IPS-11a (cell line): ENCODE data around the gene U2AF2.

Experiments used
- H3K4me3 ChIP-seq: one replicate; pipeline ENCODE4 v1.5.1; 2013; ENCODE audit warnings: low read depth, low read length, control low read depth

The U2AF2 gene

DNA sequence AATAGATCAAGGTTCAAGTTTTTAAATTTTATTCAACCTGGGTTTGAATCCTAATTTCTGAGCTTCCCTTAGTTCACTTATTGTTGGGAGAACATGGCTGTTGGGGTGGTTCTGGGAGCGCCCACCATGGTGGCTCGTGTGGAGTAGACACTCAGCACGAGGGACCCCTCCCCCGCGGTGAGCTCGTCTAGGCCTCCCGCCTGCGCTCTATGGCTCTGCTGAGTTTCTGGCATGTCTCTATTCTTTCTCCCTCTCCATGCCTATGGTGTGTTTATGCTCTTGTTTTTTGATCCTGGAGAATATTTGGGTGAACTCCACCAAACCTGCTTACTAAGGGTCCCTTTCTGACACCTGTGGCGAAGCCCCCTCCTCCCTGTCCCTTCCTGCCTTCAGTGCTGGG is 18.6 kb downstream of the U2AF2 start:
- no peak overlapping the region for H3K4me3 ChIP-seq

DNA sequence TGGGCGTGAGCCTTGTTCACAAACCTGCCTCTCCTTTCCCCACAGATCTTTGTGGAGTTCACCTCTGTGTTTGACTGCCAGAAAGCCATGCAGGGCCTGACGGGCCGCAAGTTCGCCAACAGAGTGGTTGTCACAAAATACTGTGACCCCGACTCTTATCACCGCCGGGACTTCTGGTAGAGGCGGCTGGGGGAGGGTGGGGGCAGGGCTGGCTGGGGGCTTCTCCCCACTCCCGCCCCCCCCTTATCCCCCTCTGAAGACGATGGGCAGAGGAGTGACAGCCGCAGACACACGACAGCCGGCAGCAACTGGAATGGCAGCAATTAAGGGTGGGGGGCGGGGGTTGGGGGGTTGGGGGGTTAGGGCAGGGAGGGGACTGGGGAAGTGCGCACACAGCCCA is 19.1 kb downstream of the U2AF2 start:
- H3K4me3 ChIP-seq = no peak overlapping the region

DNA sequence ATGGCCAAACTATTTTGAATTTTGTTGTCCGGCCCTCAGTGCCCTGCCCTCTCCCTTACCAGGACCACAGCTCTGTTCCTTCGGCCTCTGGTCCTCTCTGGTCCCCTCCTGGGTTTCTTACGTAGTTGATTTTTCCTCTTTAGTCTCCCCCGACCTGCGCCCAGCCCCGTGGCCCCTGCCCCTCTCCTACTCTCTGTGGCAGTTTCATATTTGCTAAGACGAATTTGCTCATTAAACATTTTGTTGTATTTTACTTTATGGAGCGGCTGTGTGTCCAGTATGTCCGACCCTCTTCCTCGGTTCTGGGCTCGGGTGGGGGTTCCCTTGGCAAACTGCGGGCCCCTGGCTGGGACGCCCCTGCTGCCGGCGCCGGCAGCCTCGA is 19.6 kb downstream of the U2AF2 start:
- peak overlapping the region; percentile 94 for H3K4me3 ChIP-seq

DNA sequence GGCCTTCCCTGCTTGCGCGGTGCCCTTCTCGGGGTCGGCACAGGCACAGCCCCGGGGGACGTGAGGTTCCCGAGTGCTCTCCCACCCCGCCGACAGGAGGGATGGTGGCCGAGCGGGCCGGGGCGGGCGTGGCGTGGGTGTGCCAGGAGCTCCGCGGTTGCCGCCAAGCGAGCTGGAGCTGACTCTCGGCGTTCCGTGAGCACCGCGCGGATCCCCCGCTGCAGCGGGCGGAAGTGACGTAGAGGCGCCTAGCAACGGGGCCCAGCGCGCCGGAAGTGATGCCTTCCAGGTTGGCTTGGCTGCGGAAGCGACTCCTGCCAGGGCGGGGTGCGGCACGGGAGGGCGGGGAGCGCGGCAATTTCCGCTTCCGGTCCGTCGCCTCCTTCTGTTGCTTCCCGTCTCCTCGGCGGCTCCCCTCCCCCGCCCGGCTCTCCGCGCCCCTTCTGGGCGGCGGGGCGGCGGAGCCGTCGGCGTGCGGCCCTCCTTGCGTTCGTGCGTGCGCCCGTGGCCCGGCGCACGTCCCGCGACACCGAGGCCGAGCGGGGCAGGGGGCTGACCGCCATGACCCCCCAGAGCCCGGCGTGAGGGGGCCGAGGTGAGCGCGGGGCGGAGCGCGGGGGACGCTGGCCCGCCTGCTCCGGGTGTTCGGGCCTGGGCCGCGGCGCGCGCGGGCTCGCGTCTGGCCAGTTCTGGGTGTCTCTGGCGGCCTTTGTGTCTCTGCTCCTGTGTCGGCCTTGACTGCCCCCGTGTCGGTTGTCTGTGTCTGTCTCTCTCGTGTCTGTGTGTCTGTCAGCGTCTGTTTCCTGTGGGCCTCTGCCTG is 20.2 kb downstream of the U2AF2 start, which contains the start of gene EPN1:
TSS of gene EPN1 (plus strand) at position 386 of the 820 bp plus-strand sequence. CDS start 3,402 bp downstream, outside the sequence.
- H3K4me3 ChIP-seq = peak within 1 kb of the TSS; percentile 94

DNA sequence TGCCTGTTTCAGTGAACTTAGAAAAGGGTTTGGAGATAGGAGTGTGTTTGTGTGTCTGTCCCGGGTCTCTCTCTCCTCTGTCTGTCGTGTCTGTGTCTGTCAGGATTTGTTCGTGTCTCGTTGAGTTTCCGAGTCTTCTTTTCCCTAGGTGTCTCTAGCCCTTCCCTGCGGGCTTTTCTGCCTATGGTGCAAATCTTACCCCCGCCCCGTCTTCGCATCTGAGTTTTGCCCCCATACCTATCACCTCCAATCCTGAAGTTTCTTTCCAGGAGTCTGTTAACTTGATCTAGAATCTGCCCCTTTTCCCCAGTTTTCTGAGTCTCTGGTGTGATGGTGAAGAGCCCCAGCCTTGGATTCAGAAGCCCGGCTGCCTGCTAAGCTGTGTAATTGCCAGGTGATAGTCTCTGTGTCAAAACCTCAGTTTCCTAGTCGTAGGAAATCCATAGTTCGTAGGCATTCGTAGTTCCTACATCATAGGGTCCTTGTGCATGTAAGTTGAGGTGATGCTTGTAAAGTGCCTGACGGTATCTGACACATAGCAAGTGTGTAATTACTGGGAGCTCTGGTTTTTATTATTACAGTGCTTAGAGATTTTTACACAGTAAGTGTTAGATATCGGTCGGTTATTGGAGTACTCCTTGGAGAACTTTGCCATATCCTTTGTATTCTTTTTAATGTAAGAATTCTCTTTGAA is 21.0 kb downstream of the U2AF2 start:
- peak overlapping the region; percentile 94 for H3K4me3 ChIP-seq

DNA sequence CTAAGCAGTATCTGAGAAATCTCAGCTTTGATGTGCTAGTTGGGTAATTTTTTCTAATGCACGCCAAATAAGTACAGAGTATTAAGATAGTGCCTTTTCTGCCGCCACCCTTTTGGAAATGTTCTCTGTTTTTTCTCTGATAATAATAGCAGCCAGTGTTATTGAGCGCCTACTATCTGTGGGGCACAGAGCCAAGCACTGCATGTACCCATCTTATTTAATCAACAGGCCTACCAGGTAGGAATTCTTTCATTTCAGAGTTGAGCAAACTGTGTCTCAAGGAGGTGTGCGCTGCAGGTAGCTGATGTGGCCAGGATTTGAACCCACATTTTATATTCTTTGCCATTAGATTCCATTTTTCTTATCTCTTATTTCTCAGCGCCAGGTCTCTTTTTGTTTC is 21.5 kb downstream of the U2AF2 start:
- no peak overlapping the region for H3K4me3 ChIP-seq

DNA sequence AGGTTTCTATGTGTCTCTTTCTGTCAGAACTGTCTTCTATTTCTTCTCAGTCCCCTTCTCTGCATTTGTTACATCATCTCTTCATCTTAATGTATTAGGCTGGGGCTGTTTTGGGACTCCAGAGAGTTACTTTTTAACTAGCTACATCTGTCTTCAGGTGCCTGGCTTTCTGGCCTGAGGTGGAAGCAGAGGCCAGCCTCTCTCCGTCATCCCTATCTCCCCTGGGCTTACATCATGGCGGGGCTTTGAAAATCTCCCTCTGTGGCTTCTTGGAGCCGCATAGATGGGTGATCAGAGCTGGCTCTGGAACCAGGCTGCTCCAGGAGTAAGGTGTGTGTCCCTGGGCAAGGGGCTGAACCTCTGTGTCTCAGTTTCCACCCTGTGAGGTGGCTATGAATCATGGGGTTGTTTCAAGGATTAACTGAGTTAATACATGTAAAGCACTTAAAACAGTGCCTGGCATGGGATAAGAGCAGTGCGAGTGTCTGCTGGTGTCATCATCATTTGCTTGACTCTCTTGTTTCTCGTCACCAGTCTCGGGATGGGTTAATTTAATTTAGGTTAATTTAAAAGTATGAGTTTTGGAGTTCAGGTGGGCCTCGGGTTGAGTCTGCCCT is 22.2 kb downstream of the U2AF2 start:
- H3K4me3 ChIP-seq = no peak overlapping the region

DNA sequence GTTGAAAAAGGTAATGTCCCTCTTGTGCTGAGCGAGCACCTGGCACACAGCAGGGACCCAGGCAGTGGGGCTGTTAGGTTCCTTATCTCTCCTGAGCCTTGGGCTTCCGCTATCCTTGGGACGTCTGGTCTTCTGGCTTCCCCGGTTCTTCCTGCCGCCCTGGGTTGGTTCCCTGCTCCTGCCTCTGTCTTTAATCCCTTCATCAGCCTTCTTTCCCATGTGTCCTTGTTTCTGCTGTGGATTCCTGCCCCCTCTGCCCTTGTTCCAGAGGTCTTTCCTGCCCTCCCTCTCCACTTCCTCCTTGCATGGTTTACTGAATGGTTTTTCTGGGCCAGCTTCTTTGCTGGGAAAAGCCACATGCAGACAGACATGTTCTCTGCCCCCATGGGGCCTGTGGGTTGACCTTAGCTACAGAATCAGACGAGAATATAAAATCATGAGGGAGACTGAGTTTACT is 22.8 kb downstream of the U2AF2 start:
- H3K4me3 ChIP-seq = no peak overlapping the region

DNA sequence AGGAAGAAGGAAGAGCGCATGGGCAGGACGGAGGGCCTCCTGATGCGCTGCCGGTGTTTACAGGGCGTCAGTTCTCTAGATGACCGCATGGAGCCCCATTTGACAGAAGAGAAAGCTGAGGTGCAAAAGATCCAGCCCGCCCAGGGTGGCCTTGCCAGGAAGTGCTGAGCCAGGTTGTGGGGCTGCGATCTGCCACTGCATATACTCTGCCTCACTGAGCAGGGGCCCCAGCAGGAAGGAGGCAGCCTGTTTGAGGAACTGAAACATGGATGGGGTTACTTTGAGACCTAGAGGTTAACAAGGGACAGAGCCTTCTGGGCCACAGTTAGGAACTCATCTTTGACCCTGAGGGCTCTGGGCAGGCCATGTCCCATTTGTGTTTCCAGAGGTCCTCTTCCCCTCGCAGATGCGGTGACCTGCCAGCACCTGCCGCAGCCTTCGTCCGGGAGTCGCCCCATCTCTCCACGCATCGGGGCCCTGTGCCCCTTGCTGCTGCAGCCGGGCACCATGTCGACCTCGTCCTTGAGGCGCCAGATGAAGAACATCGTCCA is 23.4 kb downstream of the U2AF2 start:
- H3K4me3 ChIP-seq = no peak overlapping the region

DNA sequence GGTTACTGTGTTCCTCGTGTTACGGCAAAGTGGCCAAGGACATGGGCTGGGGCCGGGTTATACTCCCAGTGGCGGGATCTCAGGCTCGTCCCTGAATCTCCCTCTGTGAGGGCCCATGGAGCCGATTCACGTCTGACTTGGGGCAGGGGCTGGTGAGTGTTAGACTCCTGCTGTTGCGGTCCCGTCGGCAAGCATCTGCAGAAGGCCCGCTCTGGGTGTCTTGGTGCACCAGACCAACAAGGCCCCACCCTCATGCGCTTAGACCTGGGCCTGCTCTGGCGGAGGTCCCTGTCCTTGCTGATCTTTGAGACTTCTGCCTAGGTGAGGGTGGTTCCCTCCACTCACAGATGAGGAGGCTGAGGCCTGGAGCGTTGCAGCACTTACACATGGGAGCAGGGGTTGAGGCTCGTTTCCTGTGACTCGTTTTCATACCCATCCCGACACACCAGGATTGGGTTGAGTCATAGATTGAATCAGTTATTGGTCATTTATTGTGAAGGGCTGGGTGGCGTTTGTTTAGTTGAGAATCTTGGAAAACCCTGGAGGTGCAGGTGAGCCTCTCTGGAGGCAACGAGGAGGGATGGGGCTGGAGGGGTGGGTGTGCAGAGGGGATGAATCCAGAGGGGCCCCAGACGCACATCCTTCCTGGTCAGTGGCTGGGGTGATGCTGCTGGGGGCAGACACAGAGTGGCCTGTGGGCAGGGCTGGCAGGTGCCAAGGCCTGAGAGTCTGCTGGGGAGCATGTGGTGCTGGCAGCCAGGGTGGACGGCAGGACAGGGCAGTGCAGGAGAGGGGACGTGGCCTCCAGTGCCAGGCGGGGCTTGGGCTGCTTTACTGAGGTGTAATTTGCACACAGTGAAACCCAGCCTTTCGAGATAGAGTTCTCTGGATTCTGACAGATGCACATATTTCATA is 24.8 kb downstream of the U2AF2 start:
- no peak overlapping the region for H3K4me3 ChIP-seq

DNA sequence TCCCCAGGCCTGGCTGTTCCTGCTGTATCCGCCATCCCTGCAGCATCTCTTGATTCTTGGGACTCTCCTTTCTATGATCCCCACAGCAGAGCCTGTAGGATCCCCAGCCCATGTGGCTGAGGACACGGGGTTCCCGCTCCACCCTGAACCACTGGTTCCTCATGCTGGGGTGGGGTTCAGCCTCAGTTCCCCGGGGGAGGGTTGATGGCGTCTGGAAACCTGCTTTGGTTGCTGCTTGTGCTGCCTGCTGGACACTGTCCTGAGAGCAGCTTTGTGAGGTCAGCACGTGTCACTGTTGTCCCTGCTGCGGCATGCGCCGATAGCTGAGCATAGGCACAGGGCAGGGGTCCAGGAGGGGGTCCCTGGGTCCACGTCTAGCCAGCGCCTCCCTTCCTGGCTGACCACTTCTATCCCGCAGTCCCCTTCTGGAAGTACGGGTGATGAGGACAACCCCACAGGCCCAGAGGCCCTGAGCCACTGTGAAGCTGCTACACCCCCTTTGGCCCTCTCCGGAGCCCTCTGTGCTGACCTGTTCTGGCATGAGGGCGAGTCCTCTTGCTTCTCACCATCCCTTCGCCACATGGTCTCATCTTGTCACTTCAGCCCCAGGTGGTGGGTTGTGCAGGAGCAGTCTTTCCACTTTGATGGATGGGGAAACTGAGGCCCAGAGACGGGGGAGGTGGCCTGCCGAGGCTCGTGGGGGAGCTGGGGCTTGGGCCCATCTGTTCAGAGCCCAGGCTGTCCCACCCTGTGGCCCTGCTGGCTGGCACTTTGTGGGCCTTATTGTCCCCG is 25.7 kb downstream of the U2AF2 start:
- no peak overlapping the region for H3K4me3 ChIP-seq

DNA sequence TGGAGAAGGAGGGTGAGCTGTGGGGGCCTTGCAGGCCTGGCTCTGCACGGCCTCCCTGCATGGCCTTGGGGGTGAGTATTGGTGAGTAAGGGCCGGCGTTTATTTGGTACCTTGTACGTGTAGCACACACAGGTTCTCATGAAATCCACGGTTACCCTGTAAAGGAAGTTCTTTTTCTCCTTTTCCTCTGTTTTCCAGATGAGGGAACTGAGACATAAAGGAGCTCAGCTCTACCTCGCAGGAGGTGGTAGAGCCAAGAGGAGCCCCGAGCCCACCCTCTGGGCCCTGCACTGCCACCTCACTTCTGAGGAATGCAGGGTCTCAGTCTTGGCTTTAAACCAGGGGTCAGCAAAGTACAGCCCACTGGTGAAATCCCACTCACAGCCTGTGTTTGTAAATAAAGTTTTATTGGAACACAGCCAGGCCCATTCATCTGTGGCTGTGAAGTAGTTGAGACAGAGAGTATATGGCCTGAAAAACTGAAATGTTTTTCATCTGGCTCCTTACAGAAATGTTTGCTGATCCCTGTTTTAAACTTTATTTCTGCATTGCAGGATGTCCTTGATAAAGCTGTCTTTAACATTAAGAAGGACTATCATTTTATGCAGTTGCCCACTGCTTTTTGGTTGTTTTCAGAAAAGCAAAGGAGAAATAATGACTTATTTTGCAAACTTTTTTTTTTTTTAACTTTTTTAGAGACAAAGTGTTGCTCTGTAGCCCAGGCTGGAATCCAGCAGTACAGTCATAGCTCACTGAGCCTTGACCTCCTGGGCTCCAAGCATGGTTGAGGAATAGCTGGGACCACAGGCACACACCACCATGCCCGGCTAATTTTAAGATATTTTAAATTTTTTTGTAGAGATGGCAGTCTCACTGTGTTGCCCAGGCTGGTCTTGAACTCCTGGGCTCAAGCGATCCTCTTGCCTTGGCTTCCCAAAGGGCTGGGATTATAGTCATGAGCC is 26.6 kb downstream of the U2AF2 start:
- no peak overlapping the region for H3K4me3 ChIP-seq

DNA sequence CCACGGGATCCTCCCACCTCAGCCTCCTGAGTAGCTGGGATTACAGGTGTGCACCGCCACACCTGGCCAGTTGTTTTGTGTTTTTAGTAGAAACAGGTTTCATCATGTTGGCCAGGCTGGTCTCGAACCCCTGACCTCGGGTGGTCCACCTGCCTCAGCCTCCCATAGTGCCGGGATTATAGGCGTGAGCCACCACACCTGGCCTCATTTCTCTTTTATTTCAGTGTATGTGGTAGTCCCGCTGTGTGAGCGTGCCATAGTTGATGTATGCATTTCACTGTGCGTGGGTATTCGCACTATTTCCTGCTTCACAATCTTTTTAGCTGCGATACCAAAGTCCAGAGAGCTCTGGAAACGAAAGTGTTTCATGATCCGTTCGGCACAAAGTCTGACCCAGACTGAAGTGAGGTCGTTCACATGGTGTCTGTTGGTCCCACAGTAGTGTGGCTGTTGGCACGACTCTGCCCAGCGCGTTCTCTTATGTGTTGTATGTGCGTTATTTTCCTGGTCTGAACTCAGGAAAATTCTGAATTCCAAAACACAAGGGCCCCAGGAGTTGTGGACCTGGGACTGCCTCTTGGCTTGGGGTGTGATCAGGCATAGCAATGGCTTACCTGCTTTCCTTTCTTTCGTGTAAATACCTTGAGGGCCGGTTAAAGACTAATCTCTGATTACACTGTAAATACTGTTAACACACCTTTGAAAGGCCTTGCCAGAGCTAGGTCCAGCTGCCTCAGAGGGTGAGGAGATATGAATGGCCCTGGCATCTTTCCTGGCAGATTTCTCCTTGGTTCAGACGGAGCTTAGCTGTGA is 28.8 kb downstream of the U2AF2 start:
- H3K4me3 ChIP-seq = no peak overlapping the region

DNA sequence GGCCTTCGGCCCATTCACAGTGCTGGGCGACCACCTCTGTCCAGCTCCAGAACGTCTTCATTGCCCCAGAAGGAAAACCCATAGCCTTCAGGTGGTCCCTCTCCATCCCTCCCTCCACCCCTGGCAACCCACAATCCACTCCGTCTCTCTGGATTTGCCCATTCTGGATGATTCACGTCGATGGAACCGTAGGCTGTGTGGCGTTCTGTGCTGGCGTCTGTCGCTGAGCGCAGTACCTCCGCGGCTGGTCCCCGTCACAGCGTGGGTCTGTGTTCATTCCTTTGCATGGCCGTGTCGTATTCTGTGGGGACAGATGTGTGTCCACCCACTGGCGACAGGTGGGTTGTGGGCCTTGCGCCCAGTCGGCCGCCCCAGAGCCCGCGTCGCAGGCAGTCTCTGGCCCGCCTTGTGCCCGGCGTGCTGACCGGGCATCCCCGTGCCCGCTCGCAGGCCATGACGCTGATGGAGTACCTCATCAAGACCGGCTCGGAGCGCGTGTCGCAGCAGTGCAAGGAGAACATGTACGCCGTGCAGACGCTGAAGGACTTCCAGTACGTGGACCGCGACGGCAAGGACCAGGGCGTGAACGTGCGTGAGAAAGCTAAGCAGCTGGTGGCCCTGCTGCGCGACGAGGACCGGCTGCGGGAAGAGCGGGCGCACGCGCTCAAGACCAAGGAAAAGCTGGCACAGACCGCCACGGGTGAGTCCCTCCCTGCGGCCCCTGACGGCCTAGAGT is 30.3 kb downstream of the U2AF2 start:
- H3K4me3 ChIP-seq = no peak overlapping the region

DNA sequence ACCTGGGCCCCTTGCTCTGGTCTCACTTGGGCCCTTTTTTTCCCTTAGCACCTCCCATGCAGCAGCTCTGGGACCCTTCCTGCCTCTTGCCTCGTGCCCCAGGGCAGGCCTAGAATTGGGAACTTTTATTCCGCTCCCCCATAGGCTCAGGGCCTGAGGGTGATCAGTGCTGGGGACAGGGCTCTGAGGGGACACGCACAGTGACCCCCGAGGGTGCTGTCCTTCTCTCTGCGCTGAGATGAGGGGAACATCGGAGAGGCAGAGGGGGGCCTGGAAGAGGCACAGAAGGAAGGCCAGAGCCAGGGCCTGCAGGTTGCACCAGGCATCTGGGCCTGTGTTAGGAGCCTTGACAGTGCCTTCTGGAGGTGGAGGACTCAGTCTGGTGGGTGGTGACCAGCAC is 30.9 kb downstream of the U2AF2 start:
- H3K4me3 ChIP-seq = no peak overlapping the region

DNA sequence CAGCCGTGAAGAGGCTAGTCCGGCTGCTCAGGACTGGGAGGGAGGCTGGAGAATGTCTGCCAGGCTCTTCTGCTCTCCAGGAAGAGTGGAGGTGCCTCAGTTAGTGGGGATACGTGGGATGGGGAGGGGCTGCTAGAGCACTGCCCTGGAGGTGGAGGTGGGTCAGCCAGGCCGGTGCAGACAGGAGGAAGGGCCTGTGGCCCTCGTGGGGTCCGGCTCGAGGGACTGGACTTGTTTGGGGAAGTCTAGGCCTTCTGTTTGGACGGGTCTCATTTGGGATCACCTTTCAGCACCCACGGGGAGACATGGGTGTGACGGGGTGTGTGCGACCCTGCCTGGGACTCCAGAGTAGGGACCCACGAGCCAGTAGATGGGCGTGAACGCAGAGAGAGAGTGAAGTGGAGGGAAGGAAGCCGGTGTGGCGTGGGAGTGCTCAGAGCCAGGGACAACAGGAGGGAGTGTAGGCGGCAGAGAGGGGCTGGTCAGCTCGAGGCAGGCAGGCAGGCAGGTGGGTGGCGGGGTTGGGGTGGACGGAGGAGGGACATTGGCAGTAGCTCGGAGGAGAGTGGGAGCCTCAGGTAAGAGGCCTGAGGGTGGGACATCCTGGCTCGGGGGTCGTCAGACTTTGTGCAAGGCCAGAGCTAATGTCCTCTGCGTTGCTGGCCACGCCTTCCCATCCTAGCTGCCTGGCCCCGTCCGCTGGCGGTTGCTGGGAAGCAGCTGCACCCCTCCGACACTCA is 31.6 kb downstream of the U2AF2 start:
- H3K4me3 ChIP-seq = no peak overlapping the region
